Neutrophil (primary cell): ENCODE results near the gene COL7A1.

Experiments
- H3K27ac ChIP-seq: fragments of 200-600 bp; sonication (generic); 2 replicates; pipeline ENCODE4 v1.5.1; 2016; ENCODE audit warnings: mild to moderate bottlenecking, moderate library complexity
- H3K27me3 ChIP-seq: fragments of 200-600 bp; sonication (generic); 2 replicates; pipeline ENCODE4 v1.6.0; 2016; ENCODE audit warnings: mild to moderate bottlenecking
- H3K36me3 ChIP-seq: fragments of 200-600 bp; sonication (generic); 2 replicates; pipeline ENCODE4 v1.5.1; 2017
- H3K4me1 ChIP-seq, 2 experiments: fragments of 200-600 bp in 1 of 2; sonication (generic) in 1 of 2; 1 replicate in 1 of 2; 2 replicates in 1 of 2; pipeline versions ENCODE4 v1.5.1 to v1.6.1; 2013 to 2016; ENCODE audit warnings: low read depth in 1 of 2, low read length in 1 of 2, mild to moderate bottlenecking in 1 of 2, moderate library complexity in 1 of 2; ENCODE audit not compliant: control insufficient read depth in 1 of 2, insufficient read depth in 1 of 2
- H3K4me3 ChIP-seq, 2 experiments: fragments of 200-600 bp in 1 of 2; sonication (generic) in 1 of 2; 1 replicate in 1 of 2; 2 replicates in 1 of 2; pipeline ENCODE4 v1.5.1; 2013 to 2016; ENCODE audit warnings: low read depth in 1 of 2, low read length in 1 of 2, mild to moderate bottlenecking in 1 of 2, moderate library complexity in 1 of 2
- H3K9me3 ChIP-seq: fragments of 200-600 bp; sonication (generic); 2 replicates; pipeline ENCODE4 v1.5.1; 2016
- CTCF ChIP-seq: fragments of 200-600 bp; sonication (generic); IDR thresholded peaks from 2 replicates; pipeline ENCODE4 v1.5.1; 2016; ENCODE audit warnings: antibody characterized with exemption

The COL7A1 gene

GRCh38 chr3:48516571-48516970 lies 78.6 kb downstream of the COL7A1 start:
- Histone ChIP-seq H3K4me3 (no peak overlapping the region), H3K27ac (no peak overlapping the region), H3K27me3 (no peaks in the 10 kb centered on the region), H3K36me3 (peaks cover 70% of the 10 kb centered on the region), H3K9me3 (no peaks in the 10 kb centered on the region), H3K4me1 (no peaks in the 10 kb centered on the region)
- TF ChIP-seq CTCF = no peak

DNA sequence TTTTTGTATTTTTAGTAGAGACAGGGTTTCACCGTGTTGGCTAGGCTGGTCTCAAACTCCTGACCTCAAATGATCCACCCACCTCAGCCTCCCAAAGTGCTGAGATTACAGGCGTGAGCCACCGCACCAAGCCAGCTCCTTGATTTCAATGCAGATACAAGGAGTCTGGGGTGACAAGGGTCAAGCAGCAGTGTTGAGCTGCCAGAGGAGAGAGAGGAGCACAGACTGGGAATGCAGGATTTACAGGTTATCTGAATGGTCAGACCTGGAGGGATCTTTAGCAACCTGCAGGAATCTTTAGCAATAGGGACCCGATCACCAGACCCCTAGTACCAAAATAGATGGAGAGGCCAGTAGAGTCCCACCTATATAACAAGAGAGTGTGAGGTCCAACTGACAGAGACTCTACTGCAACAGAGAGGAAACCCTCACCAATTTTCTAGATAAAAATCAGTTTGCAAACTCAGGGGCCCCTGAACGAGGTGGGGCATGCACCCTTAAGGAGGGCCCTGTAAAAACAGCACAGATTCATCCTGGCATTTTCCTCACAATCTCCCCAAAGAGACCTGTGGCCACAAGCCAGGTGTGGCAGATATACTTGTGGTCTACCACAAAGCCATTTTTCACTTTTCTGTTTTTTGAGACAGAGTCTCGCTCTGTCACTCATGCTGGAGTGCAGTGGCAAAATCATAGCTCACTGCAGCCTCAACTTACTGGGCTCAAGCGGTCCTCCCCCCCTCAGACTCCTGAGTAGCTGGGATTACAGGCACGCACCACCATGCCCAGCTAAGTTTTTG lies 80.5 kb downstream of the COL7A1 start:
- peaks cover 51% of the 10 kb centered on the region for H3K36me3 ChIP-seq
- no peaks in the 10 kb centered on the region for H3K27me3 ChIP-seq
- H3K27ac ChIP-seq = no peak overlapping the region
- H3K9me3 ChIP-seq = no peaks in the 10 kb centered on the region
- no peak overlapping the region for H3K4me3 ChIP-seq
- H3K4me1 ChIP-seq = no peaks in the 10 kb centered on the region
- no peak for TF ChIP-seq CTCF
